TTC549 (cell line): ENCODE results near the gene STRIP2.
"Not testable (repeated sequence)": the region's sequence is repeated elsewhere in the genome, so short reads cannot be mapped to it uniquely, and the experiment has no call there.

Source experiments
- FAIRE-seq: peaks from 2 replicates; lab custom pipeline; 2012; peaks lifted over from hg19 to GRCh38; lab: Jason Lieb, UNC

Gene STRIP2

GRCh38 chr7:129494041-129494440, 59.8 kb downstream of the STRIP2 start:
- no peak for FAIRE-seq

- FAIRE-seq: no peak
Observed at GRCh38 chr7:129495987-129496386, 61.8 kb downstream of the STRIP2 start.

- FAIRE-seq: no peak
Observed at GRCh38 chr7:129496653-129497052, 62.4 kb downstream of the STRIP2 start.

- no peak for FAIRE-seq
Observed at GRCh38 chr7:129497156-129497555, 62.9 kb downstream of the STRIP2 start.

- no peak for FAIRE-seq
Observed at GRCh38 chr7:129498021-129498420, 63.8 kb downstream of the STRIP2 start.

GRCh38 chr7:129499999-129500398, 65.8 kb downstream of the STRIP2 start:
- no peak for FAIRE-seq

- no peak for FAIRE-seq
Observed at GRCh38 chr7:129501760-129502707, 67.8 kb downstream of the STRIP2 start, which contains the start of gene SMKR1. Gene SMKR1, plus strand, starts transcription at chr7:129502531. Its CDS starts 294 bp downstream, at chr7:129502825.

GRCh38 chr7:129502708-129503685, 68.8 kb downstream of the STRIP2 start:
- no peak for FAIRE-seq

GRCh38 chr7:129503725-129504124, 69.5 kb downstream of the STRIP2 start:
- FAIRE-seq: no peak

GRCh38 chr7:129512192-129512591, 78.0 kb downstream of the STRIP2 start:
- no peak for FAIRE-seq

- FAIRE-seq: no peak
Observed at GRCh38 chr7:129513546-129513945, 79.3 kb downstream of the STRIP2 start.

GRCh38 chr7:129514683-129515082, 80.5 kb downstream of the STRIP2 start:
- FAIRE-seq: no peak

GRCh38 chr7:129515381-129515780, 81.1 kb downstream of the STRIP2 start:
- FAIRE-seq: no peak

- no peak for FAIRE-seq
Observed at GRCh38 chr7:129517931-129518330, 83.7 kb downstream of the STRIP2 start.

GRCh38 chr7:129519464-129519863, 85.2 kb downstream of the STRIP2 start:
- no peak for FAIRE-seq

GRCh38 chr7:129522088-129522970, 88.1 kb downstream of the STRIP2 start:
- no peak for FAIRE-seq

- FAIRE-seq: no peak
Observed at GRCh38 chr7:129522971-129523340, 88.7 kb downstream of the STRIP2 start.

- no peak for FAIRE-seq
Observed at GRCh38 chr7:129523924-129524323, 89.7 kb downstream of the STRIP2 start.

GRCh38 chr7:129524405-129524804, 90.2 kb downstream of the STRIP2 start:
- FAIRE-seq: not testable (repeated sequence)

- FAIRE-seq: no peak
Observed at GRCh38 chr7:129525225-129525862, 91.1 kb downstream of the STRIP2 start.

GRCh38 chr7:129529643-129530042, 95.4 kb downstream of the STRIP2 start:
- no peak for FAIRE-seq
